GM12801 (cell line): Measurements from ENCODE around the gene KLHL29.

Experiments
- TF ChIP-seq, protein P1 (sequence below): IDR thresholded peaks from one replicate; pipeline ENCODE4 v1.5.1; 2011; ENCODE audit warnings: control low read depth; ENCODE audit not compliant: insufficient read length; ENCODE audit errors: extremely low read depth

KLHL29 gene

GRCh38 chr2:23589220-23589647 lies 204.3 kb downstream of the KLHL29 start:
- TF ChIP-seq, protein P1, sequence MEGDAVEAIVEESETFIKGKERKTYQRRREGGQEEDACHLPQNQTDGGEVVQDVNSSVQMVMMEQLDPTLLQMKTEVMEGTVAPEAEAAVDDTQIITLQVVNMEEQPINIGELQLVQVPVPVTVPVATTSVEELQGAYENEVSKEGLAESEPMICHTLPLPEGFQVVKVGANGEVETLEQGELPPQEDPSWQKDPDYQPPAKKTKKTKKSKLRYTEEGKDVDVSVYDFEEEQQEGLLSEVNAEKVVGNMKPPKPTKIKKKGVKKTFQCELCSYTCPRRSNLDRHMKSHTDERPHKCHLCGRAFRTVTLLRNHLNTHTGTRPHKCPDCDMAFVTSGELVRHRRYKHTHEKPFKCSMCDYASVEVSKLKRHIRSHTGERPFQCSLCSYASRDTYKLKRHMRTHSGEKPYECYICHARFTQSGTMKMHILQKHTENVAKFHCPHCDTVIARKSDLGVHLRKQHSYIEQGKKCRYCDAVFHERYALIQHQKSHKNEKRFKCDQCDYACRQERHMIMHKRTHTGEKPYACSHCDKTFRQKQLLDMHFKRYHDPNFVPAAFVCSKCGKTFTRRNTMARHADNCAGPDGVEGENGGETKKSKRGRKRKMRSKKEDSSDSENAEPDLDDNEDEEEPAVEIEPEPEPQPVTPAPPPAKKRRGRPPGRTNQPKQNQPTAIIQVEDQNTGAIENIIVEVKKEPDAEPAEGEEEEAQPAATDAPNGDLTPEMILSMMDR: no peak

DNA sequence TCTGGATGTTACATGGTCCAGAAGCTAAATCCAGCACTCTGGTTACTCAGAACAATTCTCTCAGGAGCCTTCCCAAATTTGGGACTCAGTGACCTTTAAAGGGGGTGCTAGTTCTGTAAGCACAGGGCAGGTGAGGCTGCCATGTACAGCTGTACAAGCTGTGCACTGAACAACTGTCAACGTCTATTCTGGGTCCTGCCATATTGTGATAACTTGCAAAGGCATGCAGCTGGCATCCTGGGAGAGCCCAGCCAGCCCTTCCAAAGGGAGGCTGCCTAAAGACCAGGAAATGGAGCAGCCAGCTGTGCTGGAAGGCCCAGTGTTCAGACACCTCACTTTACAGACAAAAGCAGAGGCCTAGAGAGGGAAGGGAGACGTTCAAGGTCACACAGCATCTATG lies 204.8 kb downstream of the KLHL29 start:
- TF ChIP-seq, protein P1: no peak

- TF ChIP-seq, protein P1: no peak
Measured at GRCh38 chr2:23590241-23590869, 205.4 kb downstream of the KLHL29 start.

DNA sequence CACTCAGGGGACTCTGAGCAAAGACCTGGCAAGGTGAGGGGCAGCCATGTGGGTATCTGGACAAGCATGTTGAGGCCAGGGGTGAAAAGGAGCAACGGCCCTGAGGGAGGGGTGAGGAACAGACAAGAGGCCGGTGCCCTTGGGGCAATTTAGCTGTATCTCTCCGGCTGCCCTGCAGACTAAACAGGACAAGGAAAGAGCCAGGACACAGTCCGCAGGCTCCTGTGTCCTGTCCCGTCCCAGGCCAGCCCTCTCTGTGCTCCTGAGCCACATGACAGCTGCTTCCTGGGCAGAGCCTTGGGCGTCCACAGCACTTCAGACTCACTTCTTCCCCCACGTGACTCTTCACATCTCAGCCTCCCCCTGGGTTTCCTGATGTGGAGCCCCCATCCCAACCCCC lies 206.1 kb downstream of the KLHL29 start:
- TF ChIP-seq, protein P1: no peak

DNA sequence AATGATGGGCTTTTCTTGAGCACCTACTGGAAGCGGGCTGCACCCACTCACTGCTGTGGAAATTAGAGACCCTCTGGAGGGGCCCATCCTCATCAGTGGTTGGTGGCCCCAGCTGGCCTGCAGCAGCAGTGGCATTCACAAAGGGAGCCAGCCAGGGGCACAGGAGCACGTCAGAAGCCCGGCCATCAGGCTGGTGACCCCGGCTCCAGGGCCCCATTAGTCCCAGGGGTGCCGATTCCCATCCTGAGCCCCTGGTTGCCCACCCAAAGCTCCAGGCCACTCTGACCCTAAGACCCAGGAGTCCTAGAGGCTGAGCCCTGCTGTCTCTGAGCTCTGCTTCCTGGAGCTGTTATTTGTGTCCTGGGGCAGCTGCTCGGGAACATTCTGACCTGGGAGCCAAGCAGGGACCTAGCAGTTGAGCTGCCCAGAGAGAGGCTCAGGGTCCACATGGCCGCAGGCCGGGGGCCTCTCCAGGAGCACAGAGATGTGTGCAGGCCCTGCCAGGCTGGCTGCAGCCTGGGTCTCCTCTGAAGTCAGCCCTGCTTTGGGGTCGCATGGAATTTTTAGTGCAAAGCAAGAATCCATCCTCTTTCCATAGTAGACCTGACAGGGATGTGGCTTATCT lies 207.2 kb downstream of the KLHL29 start:
- TF ChIP-seq, protein P1: no peak

- TF ChIP-seq, protein P1: no peak
Measured at GRCh38 chr2:23592898-23593751, 208.1 kb downstream of the KLHL29 start.

DNA sequence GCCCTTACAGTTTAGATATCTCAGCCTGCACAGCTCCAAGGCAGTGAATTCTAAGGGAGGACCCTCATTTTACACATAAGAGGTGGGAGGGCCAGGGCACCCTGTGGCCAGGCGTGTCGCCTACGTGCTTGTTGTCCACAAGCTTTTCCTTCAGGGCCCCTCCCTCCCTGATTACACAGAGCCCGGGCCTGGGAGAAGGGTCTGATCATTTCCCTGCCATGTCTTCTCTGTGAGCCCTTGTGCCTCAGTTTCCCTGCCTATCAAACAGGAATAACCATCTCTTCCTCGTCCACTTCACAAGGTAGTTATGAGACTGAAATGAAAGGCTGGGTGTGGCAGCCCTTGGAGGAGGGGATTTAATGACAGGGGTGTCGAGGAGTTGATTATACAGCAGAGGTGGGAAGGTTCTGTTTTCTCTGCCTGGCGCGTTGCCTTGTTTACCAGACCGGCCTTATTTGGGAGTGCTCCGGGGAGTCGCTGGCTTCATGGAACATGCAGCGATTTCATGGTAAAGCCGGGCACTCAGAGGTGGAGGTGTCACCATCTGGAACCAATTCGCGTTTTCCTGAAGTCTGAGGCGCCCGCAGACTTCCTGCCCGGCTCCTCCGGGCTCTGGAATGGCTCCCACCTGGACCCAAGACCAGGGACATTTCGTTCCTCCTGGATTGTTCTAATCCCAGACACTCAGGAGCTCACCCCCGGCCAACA lies 208.9 kb downstream of the KLHL29 start:
- TF ChIP-seq, protein P1: no peak
